ENCODE data around the gene GABRP.

The GABRP gene

DNA sequence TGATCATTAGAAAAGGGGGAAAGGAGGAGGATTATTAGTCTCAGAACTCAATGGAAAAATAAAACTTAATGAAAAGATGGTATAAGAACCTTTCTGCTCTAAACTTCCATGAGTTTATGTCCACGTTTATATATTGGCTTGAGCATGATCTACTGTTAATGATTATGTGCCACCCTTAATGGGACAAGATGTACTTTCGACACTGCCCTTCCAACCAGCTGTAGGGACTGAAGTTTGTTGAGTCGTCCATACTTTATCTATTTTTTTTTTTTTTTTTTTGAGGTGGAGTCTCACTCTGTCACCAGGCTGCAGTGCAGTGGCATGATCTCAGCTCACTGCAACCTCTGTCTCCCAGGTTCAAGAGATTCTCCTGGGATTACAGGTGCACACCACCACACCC lies 25.0 kb upstream of the GABRP start:
- no CpG with 5 or more reads among the region's 3 CpGs for WGBS (ENCODE audit: extremely low coverage, insufficient coverage, insufficient read length)
- Histone ChIP-seq H2AFZ (ENCODE audit: insufficient read depth, low read length, poor library complexity) (no peak overlapping the region), H2AK5ac (ENCODE audit: low read length) (no peak overlapping the region), H4K91ac (ENCODE audit: low read depth, low read length) (peak overlapping the region; percentile 87), H3K4me1 (ENCODE audit: control insufficient read depth in 1 of 2, insufficient read depth in 2 of 2, low read length in 2 of 2) (peaks cover 30 to 33% of the 10 kb centered on the region in 2 experiments), H3K4ac (ENCODE audit: low read depth, low read length) (no peak overlapping the region), H2BK120ac (ENCODE audit: insufficient read depth, low read length, poor library complexity) (no peak overlapping the region), H3K27me3 (ENCODE audit: insufficient read depth, low read length) (no peaks in the 10 kb centered on the region), H3K79me1 (ENCODE audit: low read length) (peaks cover 45% of the 10 kb centered on the region), H4K8ac (ENCODE audit: low read depth, low read length) (no peak overlapping the region), H3K36me3 (ENCODE audit: control insufficient read depth in 1 of 2, insufficient read depth in 2 of 2, low read length in 2 of 2) (no peaks in the 10 kb centered on the region), H3K14ac (ENCODE audit: low read length) (no peak overlapping the region), H2BK12ac (ENCODE audit: low read length) (no peak overlapping the region), H3K23ac (ENCODE audit: low read length) (no peak overlapping the region), H4K12ac (ENCODE audit: low read depth, low read length) (no peak overlapping the region), H3K18ac (ENCODE audit: low read length) (no peak overlapping the region), H3K9ac (ENCODE audit: low read length) (no peak overlapping the region), H3K9me3 (ENCODE audit: insufficient read depth, low read depth, low read length) (no peaks in the 10 kb centered on the region), H3K4me3 (ENCODE audit: low read depth, low read length) (no peak overlapping the region), H3K27ac (ENCODE audit: low read depth, low read length) (peak overlapping the region; percentile 85), H3K4me2 (ENCODE audit: low read length) (no peak overlapping the region), H2BK5ac (ENCODE audit: low read depth, low read length, poor library complexity) (peak overlapping the region; percentile 88), H3K79me2 (ENCODE audit: control insufficient read depth, insufficient read depth, low read length, poor library complexity) (peaks cover 2% of the 10 kb centered on the region)
- no peak for DNase-seq

DNA sequence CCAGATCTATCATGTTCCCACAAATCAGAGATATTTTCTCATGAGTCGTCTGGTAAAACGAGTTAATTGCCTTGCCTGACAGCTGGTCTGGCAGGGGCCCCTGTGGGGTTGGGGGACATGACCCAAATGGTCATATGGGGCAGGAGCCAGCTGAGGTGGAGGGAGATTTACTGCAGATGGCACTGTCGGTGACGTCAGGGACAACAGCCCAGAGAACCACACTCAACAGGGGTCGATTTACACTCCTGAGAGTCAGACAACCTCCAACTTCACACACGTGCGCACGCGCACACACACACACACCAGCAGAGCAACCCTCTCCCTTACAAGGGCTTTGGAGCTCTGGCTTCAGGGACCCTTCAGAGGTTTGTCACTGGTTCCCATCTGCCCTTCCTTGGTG lies 23.4 kb upstream of the GABRP start:
- Histone ChIP-seq H2BK120ac (ENCODE audit: insufficient read depth, low read length, poor library complexity) (peak overlapping the region; percentile 86), H3K9ac (ENCODE audit: low read length) (no peak overlapping the region), H3K4me2 (ENCODE audit: low read length) (no peak overlapping the region), H3K79me1 (ENCODE audit: low read length) (peaks cover 40% of the 10 kb centered on the region), H3K23ac (ENCODE audit: low read length) (no peak overlapping the region), H3K14ac (ENCODE audit: low read length) (peak overlapping the region; percentile 56), H2BK12ac (ENCODE audit: low read length) (peak overlapping the region; percentile 93), H2BK5ac (ENCODE audit: low read depth, low read length, poor library complexity) (peak overlapping the region; percentile 7), H3K27me3 (ENCODE audit: insufficient read depth, low read length) (no peaks in the 10 kb centered on the region), H3K4me1 (ENCODE audit: control insufficient read depth in 1 of 2, insufficient read depth in 2 of 2, low read length in 2 of 2) (peaks cover 30 to 33% of the 10 kb centered on the region in 2 experiments), H3K18ac (ENCODE audit: low read length) (peak overlapping the region; percentile 67), H2AK5ac (ENCODE audit: low read length) (peak overlapping the region; percentile 72), H3K4ac (ENCODE audit: low read depth, low read length) (peak overlapping the region; percentile 12), H4K91ac (ENCODE audit: low read depth, low read length) (peak overlapping the region; percentile 67), H3K36me3 (ENCODE audit: control insufficient read depth in 1 of 2, insufficient read depth in 2 of 2, low read length in 2 of 2) (no peaks in the 10 kb centered on the region), H3K9me3 (ENCODE audit: insufficient read depth, low read depth, low read length) (no peaks in the 10 kb centered on the region), H3K4me3 (ENCODE audit: low read depth, low read length) (no peak overlapping the region), H3K27ac (ENCODE audit: low read depth, low read length) (no peak overlapping the region), H4K8ac (ENCODE audit: low read depth, low read length) (no peak overlapping the region), H3K79me2 (ENCODE audit: control insufficient read depth, insufficient read depth, low read length, poor library complexity) (peaks cover 2% of the 10 kb centered on the region), H2AFZ (ENCODE audit: insufficient read depth, low read length, poor library complexity) (no peak overlapping the region), H4K12ac (ENCODE audit: low read depth, low read length) (no peak overlapping the region)
- WGBS (ENCODE audit: extremely low coverage, insufficient coverage, insufficient read length), result no CpG with 5 or more reads among the region's 9 CpGs
- no peak for DNase-seq

DNA sequence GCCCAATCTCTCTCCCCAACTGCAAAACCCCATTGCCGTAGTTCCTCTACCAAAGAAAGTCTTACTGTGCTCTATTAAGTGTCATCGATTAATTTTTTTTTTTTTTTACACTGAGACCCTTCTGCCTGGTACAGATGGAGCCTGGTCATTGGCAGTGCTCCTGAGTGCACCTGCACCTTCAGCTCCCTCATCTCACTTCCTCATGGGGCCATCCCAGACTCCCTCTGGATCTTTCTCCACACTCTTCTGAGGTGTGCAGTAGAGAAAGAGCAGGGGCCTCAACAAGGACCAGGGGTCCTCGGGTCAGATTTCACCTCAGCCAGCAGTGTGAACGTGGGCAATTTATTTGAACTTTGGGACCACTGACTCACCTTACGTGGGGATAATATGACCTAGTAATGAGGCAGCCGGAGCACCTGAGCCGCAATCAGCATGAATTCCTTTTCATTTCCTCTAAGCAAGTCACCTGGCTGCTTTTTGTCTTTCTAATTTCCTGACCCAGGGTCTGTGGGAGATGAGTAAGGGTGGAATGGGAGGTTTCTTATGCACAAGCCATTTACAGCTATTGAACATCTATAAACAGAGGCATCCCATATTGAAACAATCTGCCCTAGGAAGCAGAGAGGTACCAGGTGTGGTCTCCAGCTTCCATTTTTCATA lies 22.3 kb upstream of the GABRP start:
- DNase-seq, result peak in 1 of 2 donors; percentile 16
- peak overlapping the region; percentile 93 for H2BK12ac ChIP-seq (ENCODE audit: low read length)
- H3K9me3 ChIP-seq (ENCODE audit: insufficient read depth, low read depth, low read length), result no peaks in the 10 kb centered on the region
- H3K23ac ChIP-seq (ENCODE audit: low read length), result no peak overlapping the region
- H4K91ac ChIP-seq (ENCODE audit: low read depth, low read length), result peak overlapping the region; percentile 78
- no peak overlapping the region for H3K9ac ChIP-seq (ENCODE audit: low read length)
- no peak overlapping the region for H2AFZ ChIP-seq (ENCODE audit: insufficient read depth, low read length, poor library complexity)
- H3K18ac ChIP-seq (ENCODE audit: low read length), result no peak overlapping the region
- H3K27ac ChIP-seq (ENCODE audit: low read depth, low read length), result no peak overlapping the region
- peak overlapping the region; percentile 22 for H4K8ac ChIP-seq (ENCODE audit: low read depth, low read length)
- no peak overlapping the region for H4K12ac ChIP-seq (ENCODE audit: low read depth, low read length)
- no peaks in the 10 kb centered on the region for H3K27me3 ChIP-seq (ENCODE audit: insufficient read depth, low read length)
- peak overlapping the region; percentile 90 for H2BK120ac ChIP-seq (ENCODE audit: insufficient read depth, low read length, poor library complexity)
- peaks cover 32% of the 10 kb centered on the region for H3K79me1 ChIP-seq (ENCODE audit: low read length)
- H3K79me2 ChIP-seq (ENCODE audit: control insufficient read depth, insufficient read depth, low read length, poor library complexity), result peaks cover 2% of the 10 kb centered on the region
- no peak overlapping the region for H3K4me2 ChIP-seq (ENCODE audit: low read length)
- peak overlapping the region; percentile 35 for H3K14ac ChIP-seq (ENCODE audit: low read length)
- WGBS (ENCODE audit: extremely low coverage, insufficient coverage, insufficient read length), result no CpG with 5 or more reads among the region's 7 CpGs
- no peaks in the 10 kb centered on the region for H3K36me3 ChIP-seq (ENCODE audit: control insufficient read depth in 1 of 2, insufficient read depth in 2 of 2, low read length in 2 of 2)
- no peak overlapping the region for H2BK5ac ChIP-seq (ENCODE audit: low read depth, low read length, poor library complexity)
- H3K4me3 ChIP-seq (ENCODE audit: low read depth, low read length), result no peak overlapping the region
- H3K4ac ChIP-seq (ENCODE audit: low read depth, low read length), result peak overlapping the region; percentile 44
- H2AK5ac ChIP-seq (ENCODE audit: low read length), result peak overlapping the region; percentile 68
- H3K4me1 ChIP-seq (ENCODE audit: control insufficient read depth in 1 of 2, insufficient read depth in 2 of 2, low read length in 2 of 2), result peaks cover 30% of the 10 kb centered on the region in 2 experiments

DNA sequence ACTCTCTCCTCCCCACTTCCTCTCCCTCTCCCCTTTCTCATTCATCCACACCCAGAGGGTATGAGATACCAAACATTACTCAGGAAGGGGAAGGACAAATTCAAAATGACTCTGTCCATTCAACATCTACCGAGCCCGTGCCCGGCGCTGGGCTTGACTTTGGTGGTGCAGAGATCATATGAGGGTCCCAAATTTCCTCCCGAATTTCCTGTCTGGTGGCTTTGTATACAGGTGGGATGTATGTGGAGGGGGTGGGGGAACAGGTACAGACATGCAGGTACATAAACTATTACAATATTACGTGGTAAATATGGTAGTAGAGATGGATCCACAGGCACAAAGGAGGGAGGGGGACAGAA lies 21.8 kb upstream of the GABRP start:
- H3K4me2 ChIP-seq (ENCODE audit: low read length), result no peak overlapping the region
- no peak overlapping the region for H3K9ac ChIP-seq (ENCODE audit: low read length)
- H3K23ac ChIP-seq (ENCODE audit: low read length), result no peak overlapping the region
- H3K18ac ChIP-seq (ENCODE audit: low read length), result peak overlapping the region; percentile 23
- H2BK5ac ChIP-seq (ENCODE audit: low read depth, low read length, poor library complexity), result peak overlapping the region; percentile 59
- no peak overlapping the region for H4K12ac ChIP-seq (ENCODE audit: low read depth, low read length)
- no peak for DNase-seq
- no peak overlapping the region for H3K4me3 ChIP-seq (ENCODE audit: low read depth, low read length)
- H3K79me1 ChIP-seq (ENCODE audit: low read length), result peaks cover 29% of the 10 kb centered on the region
- no peaks in the 10 kb centered on the region for H3K27me3 ChIP-seq (ENCODE audit: insufficient read depth, low read length)
- peaks cover 2% of the 10 kb centered on the region for H3K79me2 ChIP-seq (ENCODE audit: control insufficient read depth, insufficient read depth, low read length, poor library complexity)
- H2AFZ ChIP-seq (ENCODE audit: insufficient read depth, low read length, poor library complexity), result no peak overlapping the region
- peak overlapping the region; percentile 90 for H2BK120ac ChIP-seq (ENCODE audit: insufficient read depth, low read length, poor library complexity)
- H2BK12ac ChIP-seq (ENCODE audit: low read length), result peak overlapping the region; percentile 86
- peaks cover 26 to 27% of the 10 kb centered on the region in 2 experiments for H3K4me1 ChIP-seq (ENCODE audit: control insufficient read depth in 1 of 2, insufficient read depth in 2 of 2, low read length in 2 of 2)
- H3K14ac ChIP-seq (ENCODE audit: low read length), result peak overlapping the region; percentile 26
- H3K9me3 ChIP-seq (ENCODE audit: insufficient read depth, low read depth, low read length), result no peaks in the 10 kb centered on the region
- no CpG with 5 or more reads among the region's 6 CpGs for WGBS (ENCODE audit: extremely low coverage, insufficient coverage, insufficient read length)
- H3K27ac ChIP-seq (ENCODE audit: low read depth, low read length), result no peak overlapping the region
- H2AK5ac ChIP-seq (ENCODE audit: low read length), result peak overlapping the region; percentile 60
- H4K8ac ChIP-seq (ENCODE audit: low read depth, low read length), result no peak overlapping the region
- H4K91ac ChIP-seq (ENCODE audit: low read depth, low read length), result peak overlapping the region; percentile 73
- no peaks in the 10 kb centered on the region for H3K36me3 ChIP-seq (ENCODE audit: control insufficient read depth in 1 of 2, insufficient read depth in 2 of 2, low read length in 2 of 2)
- no peak overlapping the region for H3K4ac ChIP-seq (ENCODE audit: low read depth, low read length)
